Esophagus (tissue), 2 donors: ENCODE results near the gene PGAP6. TPM values are rescaled to one million over a fixed set of nuclear protein-coding genes. Genes with fewer than 3 reads are reported as not detected.
"Not testable (repeated sequence)": the region's sequence is repeated elsewhere in the genome, so short reads cannot be mapped to it uniquely, and the experiment has no call there.

ENCODE experiments used
- H3K27ac ChIP-seq, 2 donors: one replicate each; pipeline ENCODE4 v1.5.1; 2013; ENCODE audit warnings: low read depth in 2 of 2, mild to moderate bottlenecking in 2 of 2, inconsistent platforms in 1 of 2, low read length in 1 of 2, moderate library complexity in 1 of 2
- H3K27me3 ChIP-seq, 2 donors: one replicate each; pipeline ENCODE4 v1.6.1; 2013; ENCODE audit warnings: low read length in 2 of 2, control low read depth in 1 of 2, mild to moderate bottlenecking in 1 of 2; ENCODE audit not compliant: insufficient read depth in 2 of 2, control insufficient read depth in 1 of 2
- H3K36me3 ChIP-seq, 2 donors: one replicate each; pipeline ENCODE4 v1.6.1; 2013; ENCODE audit warnings: low read length in 1 of 2; ENCODE audit not compliant: control insufficient read depth in 2 of 2, insufficient read depth in 2 of 2
- H3K4me1 ChIP-seq, 2 donors: one replicate each; pipeline ENCODE4 v1.6.1; 2013; ENCODE audit warnings: low read length in 1 of 2; ENCODE audit not compliant: control insufficient read depth in 2 of 2, insufficient read depth in 2 of 2
- H3K4me3 ChIP-seq, 2 donors: one replicate each; pipeline ENCODE4 v1.5.1; 2013; ENCODE audit warnings: low read length in 2 of 2, mild to moderate bottlenecking in 2 of 2, low read depth in 1 of 2, moderate library complexity in 1 of 2
- H3K9me3 ChIP-seq, 2 donors: one replicate each; pipeline ENCODE4 v1.6.1; 2013; ENCODE audit warnings: mild to moderate bottlenecking in 2 of 2, low read depth in 1 of 2, low read length in 1 of 2, moderate library complexity in 1 of 2; ENCODE audit not compliant: control insufficient read depth in 2 of 2, insufficient read depth in 1 of 2
- WGBS, 2 donors: extraction: QIAGEN DNeasy Blood & Tissue Kit; methylation state at CpG; one replicate each; pipeline ENCODE4 v1.1.7; 2013; 5-methylcytosine and 5-hydroxymethylcytosine counted together
- polyA plus RNA-seq, 2 donors: library from polyadenylated mRNA; stranded (reverse); fragments of 200-250 nt; gene quantifications; one replicate each; pipeline ENCODE4 v1.2.3, GENCODE V29; 2013
- donor health status: healthy with polysubstance abuse.
- donor health status: Bipolar disorder and iron deficiency.

The PGAP6 gene
- polyA plus RNA-seq, 2 donors, result 30.3 to 44.3 TPM

DNA sequence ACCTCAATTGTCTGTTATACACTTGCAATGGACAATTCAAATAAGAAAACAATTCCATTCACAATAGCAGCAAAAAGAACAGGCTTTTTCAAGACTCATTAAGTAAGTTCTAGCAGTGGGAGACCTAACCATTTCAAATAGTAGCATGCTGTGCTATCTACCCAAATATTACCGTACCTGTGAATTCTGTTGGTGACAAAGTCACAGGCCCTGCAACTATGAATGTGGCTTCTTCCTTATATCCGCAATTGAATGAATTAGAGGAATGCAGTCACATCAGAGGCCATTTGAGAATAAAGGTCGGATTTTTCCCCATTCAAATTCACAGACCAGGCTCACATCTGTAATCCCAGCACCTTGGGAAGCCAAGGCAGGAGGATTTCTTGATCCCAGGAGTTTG, 14.4 kb upstream of the PGAP6 start:
- Histone ChIP-seq H3K27me3 (no peaks in the 10 kb centered on the region), H3K9me3 (peaks cover 0 to 4% of the 10 kb centered on the region in 2 donors), H3K36me3 (no peaks in the 10 kb centered on the region), H3K4me3 (no peak overlapping the region), H3K27ac (no peak overlapping the region), H3K4me1 (peaks cover 0 to 10% of the 10 kb centered on the region in 2 donors)
- 31 to 41% methylated on average over 3 of the region's 3 CpGs for WGBS, 2 donors

DNA sequence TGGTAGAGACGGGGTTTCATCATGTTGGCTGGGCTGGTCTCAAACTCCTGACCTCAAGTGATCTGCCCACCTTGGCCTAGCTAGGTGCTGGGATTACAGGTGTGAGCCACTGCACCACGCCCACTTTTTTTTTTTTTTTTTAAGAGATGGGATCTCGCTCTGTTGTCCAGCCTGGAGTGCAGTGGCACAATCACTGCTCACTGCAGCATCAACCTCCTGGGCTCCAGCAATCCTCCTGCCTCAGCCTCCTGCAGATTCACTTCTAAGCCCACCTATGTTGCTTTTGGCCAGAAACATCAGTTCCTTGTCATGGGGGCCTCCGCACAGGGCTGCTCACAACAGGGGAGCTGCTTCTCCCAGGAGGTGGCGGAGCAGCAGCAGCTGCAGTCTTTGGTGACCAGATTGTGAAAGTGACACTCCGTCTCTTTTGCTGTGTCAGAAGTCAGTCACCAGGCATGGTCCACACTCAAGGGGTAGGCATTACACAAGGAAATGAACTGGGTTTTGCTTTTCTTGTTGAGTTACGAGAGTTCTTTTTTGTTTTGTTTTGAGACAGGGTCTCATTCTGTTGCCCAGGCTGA, 10.8 kb upstream of the PGAP6 start:
- no peaks in the 10 kb centered on the region for H3K36me3 ChIP-seq
- WGBS, 2 donors, result 89 to 94% methylated on average over 7 of the region's 7 CpGs
- H3K9me3 ChIP-seq, result peaks cover 0 to 4% of the 10 kb centered on the region in 2 donors
- H3K27ac ChIP-seq, result no peak overlapping the region
- H3K27me3 ChIP-seq, result no peaks in the 10 kb centered on the region
- H3K4me1 ChIP-seq, result no peaks in the 10 kb centered on the region
- no peak overlapping the region for H3K4me3 ChIP-seq

DNA sequence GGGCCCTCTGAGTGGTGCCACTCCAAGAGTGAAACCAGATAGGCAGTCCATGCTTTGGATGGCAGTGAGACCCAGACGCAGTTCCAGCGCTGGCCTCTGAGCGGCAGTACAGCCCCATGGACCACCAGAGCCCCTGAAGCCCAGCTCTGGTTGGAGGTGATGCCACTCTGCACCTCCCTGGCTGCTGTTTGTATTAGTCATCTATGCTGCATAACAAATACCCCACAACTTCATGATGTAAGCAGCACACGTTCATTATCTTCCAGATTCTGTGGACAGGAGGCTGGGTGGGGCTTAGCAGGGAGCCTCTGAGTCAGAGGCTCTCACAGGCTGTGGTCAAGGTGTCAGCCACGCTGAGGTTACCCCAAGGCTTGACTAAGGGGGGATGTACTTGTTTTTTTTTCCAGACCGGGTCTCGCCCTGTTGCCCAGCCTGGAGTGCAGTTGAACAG, 10.1 kb upstream of the PGAP6 start:
- H3K27me3 ChIP-seq, result no peaks in the 10 kb centered on the region
- peaks cover 0 to 4% of the 10 kb centered on the region in 2 donors for H3K9me3 ChIP-seq
- no peaks in the 10 kb centered on the region for H3K4me1 ChIP-seq
- no peaks in the 10 kb centered on the region for H3K36me3 ChIP-seq
- H3K27ac ChIP-seq, result no peak overlapping the region
- no peak overlapping the region for H3K4me3 ChIP-seq
- WGBS, 2 donors, result 64 to 68% methylated on average over 7 of the region's 7 CpGs

DNA sequence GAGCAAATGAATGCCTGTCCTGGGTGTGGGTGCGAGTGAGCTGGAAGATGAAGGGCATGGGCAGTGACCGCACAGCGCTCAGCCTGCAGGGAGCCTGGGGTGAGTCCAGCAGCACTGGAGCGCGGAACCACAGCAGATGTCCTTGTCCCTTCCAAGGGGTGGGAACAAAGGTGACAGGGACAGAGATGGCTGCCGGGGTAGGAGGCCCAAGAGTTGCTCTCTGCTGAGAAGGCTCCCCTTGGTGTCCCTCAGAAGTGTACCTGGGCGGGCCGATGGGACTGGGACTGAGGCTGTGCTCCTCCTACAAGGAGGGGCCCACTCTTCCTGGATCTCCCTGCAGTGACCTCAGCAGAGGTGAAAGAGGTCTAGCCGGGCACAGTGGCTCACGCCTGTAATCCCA, 7.6 kb upstream of the PGAP6 start:
- 81 to 83% methylated on average over 10 of the region's 10 CpGs for WGBS, 2 donors
- no peaks in the 10 kb centered on the region for H3K36me3 ChIP-seq
- no peak overlapping the region for H3K4me3 ChIP-seq
- no peak overlapping the region for H3K27ac ChIP-seq
- peaks cover 0 to 4% of the 10 kb centered on the region in 2 donors for H3K9me3 ChIP-seq
- no peaks in the 10 kb centered on the region for H3K27me3 ChIP-seq
- no peaks in the 10 kb centered on the region for H3K4me1 ChIP-seq

DNA sequence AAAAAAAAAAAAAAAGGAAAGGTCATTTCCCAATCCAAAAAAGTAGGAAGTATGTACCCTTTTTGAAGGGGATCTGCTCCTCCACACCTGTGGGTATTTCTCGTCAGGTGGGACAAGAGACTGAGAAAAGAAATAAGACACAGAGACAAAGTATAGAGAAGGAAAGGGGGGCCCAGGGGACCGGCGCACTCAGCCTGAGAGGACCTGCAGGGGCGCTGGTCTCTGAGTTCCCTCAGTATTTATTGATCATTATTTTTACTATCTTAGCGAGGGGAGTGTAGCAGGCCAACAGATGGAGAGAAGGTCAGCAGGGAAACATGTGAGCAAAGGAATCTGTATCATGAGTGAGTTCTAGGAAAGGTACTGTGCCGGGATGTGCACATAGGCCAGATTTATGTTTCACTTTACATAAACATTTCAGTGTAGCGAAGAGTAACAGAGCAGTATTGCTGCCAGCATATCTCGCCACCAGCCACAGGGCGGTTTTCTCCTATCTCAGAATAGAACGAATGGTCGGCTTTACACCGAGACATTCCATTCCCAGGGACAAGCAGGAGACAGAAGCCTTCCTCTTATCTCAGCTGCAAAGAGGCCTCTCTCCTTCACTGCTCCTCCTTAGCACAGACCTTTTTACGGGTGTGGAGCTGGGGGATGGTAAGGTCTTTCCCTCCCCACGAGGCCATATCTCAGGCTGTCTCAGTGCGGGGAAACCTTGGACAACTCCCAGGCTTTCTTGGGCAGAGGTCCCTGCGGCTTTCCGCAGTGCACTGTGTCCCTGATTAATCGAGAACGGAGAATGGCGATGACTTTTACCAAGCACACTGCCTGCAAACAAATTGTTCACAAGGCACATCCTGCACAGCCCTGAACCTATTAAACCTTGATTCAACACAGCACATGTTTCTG, 6.2 kb upstream of the PGAP6 start:
- not testable (repeated sequence) for H3K36me3 ChIP-seq, H3K27ac ChIP-seq, H3K27me3 ChIP-seq, H3K4me1 ChIP-seq, H3K9me3 ChIP-seq, H3K4me3 ChIP-seq
- WGBS, 2 donors, result 39 to 47% methylated on average over 20 of the region's 20 CpGs

DNA sequence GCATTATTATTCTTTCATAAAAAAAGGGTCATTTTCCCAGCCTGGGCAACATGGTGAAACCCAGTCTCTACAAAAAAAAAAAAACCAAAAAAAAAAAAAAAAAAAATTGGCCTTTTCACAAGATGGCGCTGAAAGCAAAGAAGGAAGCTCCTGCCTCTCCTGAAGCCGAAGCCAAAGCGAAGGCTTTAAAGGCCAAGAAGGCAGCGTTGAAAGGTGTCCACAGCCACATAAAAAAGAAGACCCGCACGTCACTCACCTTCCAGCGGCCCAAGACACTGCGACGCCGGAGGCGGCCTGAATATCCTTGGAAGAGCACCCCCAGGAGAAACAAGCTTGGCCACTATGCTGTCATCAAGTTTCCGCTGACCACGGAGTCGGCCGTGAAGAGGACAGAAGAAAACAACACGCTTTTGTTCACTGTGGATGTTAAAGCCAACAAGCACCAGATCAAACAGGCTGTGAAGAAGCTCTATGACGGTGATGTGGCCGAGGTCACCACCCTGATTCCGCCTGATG, 4.9 kb upstream of the PGAP6 start:
- Histone ChIP-seq H3K27ac (no peak overlapping the region), H3K4me3 (no peak overlapping the region), H3K36me3 (no peaks in the 10 kb centered on the region), H3K4me1 (peaks cover 0 to 2% of the 10 kb centered on the region in 2 donors), H3K27me3 (no peaks in the 10 kb centered on the region), H3K9me3 (peaks cover 0 to under 1% of the 10 kb centered on the region in 2 donors)
- 77 to 80% methylated on average over 19 of the region's 19 CpGs for WGBS, 2 donors

DNA sequence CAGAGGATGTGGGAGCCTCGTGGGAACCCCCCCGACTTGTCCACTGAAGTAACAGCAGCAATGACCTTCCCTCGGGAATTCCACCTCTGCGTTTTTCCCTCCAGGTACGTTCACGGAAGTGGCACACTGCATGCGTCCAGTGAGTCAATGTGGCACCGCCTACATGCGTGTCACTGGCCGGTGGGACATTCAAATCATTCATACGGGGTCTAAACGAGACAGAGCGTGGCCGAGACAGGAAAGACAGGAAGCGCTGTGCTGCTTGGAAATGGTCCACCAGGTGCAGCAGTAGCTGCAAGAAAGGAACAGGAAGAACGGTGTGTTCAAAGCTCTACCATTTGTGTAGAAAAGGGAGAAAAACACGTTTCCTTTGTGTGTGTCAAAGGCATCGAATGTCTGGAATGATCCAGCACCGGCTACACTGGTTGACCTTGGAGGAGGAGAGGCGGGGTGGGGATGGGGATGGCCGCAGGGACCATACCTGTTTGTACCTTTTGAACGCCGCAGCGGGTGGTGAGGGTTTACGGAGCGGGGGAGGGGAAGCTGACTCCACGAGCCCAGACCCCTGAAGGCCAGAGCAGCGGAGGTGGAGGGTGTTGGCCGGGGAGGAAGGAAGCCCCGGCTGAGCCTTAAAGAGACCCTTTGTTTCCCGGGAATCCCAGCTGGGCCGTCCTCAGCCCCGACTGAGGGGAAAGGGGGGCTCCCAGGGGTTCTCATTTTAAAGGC, 1.7 kb upstream of the PGAP6 start:
- peaks cover 0 to 4% of the 10 kb centered on the region in 2 donors for H3K36me3 ChIP-seq
- no peaks in the 10 kb centered on the region for H3K9me3 ChIP-seq
- H3K27ac ChIP-seq, result peak overlapping the region; percentile 68 to 94
- peaks cover 0 to 16% of the 10 kb centered on the region in 2 donors for H3K4me1 ChIP-seq
- H3K27me3 ChIP-seq, result no peaks in the 10 kb centered on the region
- H3K4me3 ChIP-seq, result peak overlapping the region; percentile 1 to 70
- 23% methylated on average over 33 of the region's 33 CpGs for WGBS, 2 donors

DNA sequence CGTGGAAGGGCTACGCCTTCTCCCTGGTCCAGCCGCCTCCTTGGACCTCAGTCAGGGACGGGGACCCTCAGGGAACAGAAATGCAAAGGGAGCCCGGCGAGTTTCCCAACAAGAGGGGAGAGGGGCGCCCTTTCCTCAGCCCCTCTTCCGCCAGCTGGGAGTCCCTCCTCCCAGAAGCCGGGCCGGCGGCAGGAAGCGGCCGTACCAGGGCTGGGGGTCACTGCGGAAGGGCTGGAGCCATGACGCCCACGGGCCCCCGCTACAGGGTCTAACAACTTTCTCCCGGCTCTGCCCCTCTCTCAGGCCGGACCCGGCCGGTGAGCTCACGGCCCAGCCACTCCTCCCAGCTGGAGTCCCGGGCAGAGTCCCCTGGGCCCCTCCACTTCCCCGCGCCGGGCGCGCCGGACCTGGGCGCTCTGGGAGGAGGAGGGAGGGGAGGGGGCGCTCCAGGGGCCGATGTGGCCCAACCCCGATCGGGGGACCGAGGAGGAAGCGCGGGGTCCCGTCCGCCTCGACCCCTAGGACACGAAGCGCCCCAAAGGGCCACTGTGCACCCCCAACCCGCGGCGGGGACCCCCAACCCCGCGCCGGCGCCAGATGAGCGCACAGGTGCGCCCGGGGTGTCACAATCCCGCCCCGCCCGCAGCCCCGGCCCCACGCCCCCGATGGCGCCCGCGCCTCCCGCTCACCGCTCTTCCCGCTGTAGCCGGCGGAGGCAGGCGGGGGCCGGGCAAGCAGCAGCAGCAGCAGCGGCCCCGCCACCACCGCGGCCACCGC, 578 bp downstream of the PGAP6 start:
- Histone ChIP-seq H3K4me3 (peak overlapping the region; percentile 61 to 70), H3K27me3 (no peaks in the 10 kb centered on the region), H3K9me3 (no peaks in the 10 kb centered on the region), H3K4me1 (peaks cover 0 to 19% of the 10 kb centered on the region in 2 donors), H3K36me3 (peaks cover 0 to 20% of the 10 kb centered on the region in 2 donors), H3K27ac (peak overlapping the region; percentile 45 to 82)
- 1% methylated on average over 49 to 73 of the region's 73 CpGs for WGBS, 2 donors

DNA sequence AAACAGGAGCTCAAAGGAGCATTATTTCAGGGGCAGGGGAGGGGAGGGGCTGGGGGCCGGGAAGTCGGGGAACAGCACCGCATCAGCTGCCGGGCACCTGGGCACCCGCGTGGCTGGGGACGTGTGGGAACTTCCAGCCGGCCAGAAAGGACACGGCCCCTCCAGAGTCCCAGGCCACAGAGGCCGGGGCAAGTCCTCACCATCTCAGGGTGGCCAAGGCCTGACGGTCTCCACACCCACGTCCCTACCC, 1.1 kb downstream of the PGAP6 start:
- H3K36me3 ChIP-seq, result peaks cover 0 to 25% of the 10 kb centered on the region in 2 donors
- no peaks in the 10 kb centered on the region for H3K9me3 ChIP-seq
- 4 to 10% methylated on average over 12 of the region's 12 CpGs for WGBS, 2 donors
- H3K27ac ChIP-seq, result no peak overlapping the region
- no peaks in the 10 kb centered on the region for H3K27me3 ChIP-seq
- peak overlapping the region; percentile 61 to 70 for H3K4me3 ChIP-seq
- H3K4me1 ChIP-seq, result peaks cover 0 to 19% of the 10 kb centered on the region in 2 donors
